ENCODE measurements around the gene CADM1.

Gene CADM1

DNA sequence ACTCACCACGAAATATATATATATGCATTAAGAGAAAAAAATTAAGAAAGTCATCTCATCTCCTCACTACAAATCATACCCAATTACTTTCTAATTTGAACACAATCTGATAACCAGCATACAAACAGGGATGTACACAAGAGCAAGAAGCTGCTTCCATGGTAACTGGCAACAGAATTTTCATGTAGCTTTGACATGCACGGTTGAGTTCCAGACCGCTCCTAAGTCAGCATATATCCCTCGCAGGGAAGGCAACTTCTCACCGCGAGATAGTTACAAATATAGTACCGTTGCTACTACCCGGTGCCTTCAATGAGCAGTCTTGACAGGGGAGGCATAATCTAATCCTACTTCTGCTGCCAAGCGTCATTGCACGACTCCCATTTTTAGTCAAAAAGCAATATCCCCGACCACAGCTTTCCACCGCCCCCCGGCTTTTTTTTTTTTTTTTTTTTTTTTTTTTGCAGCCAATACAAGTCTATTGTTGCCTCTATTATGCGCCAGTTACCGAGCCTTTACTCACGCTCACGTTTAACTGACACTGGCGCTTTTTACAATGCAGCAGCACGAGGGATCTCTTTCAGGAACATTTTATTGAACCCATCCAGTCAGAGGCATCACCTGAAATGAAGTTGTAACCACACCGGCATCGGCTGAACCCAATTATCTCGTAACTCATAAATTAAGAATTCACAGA, 2.2 kb downstream of the CADM1 start:
- TF ChIP-seq POLR2A (IDR thresholded peaks at IDR 0.05; ENCODE audit: low read depth, low read length): no peak
- DNase-seq (ENCODE audit: insufficient read length, low spot score) (no peak), FAIRE-seq (no peak)

DNA sequence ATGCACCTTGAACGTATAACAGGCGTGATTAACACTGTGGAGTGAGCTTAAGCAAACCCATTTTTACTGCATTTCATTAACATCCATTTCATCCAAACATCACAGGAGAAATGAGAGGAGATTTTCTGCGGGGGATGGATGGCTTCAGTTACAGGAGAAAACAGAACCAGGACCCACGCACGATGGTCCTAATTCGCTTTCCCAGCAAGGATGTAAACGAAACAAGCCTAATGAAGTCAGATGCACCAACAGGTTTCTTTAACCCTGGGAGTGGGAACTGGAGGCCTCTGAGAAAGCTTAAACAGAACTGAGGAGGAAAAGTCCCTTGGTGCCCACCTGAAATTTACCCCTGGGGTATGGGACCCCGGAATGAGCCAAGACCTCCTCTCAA, 2.7 kb downstream of the CADM1 start:
- FAIRE-seq (no peak), DNase-seq (ENCODE audit: insufficient read length, low spot score) (no peak)
- no peak for TF ChIP-seq POLR2A (IDR thresholded peaks at IDR 0.05; ENCODE audit: low read depth, low read length)

DNA sequence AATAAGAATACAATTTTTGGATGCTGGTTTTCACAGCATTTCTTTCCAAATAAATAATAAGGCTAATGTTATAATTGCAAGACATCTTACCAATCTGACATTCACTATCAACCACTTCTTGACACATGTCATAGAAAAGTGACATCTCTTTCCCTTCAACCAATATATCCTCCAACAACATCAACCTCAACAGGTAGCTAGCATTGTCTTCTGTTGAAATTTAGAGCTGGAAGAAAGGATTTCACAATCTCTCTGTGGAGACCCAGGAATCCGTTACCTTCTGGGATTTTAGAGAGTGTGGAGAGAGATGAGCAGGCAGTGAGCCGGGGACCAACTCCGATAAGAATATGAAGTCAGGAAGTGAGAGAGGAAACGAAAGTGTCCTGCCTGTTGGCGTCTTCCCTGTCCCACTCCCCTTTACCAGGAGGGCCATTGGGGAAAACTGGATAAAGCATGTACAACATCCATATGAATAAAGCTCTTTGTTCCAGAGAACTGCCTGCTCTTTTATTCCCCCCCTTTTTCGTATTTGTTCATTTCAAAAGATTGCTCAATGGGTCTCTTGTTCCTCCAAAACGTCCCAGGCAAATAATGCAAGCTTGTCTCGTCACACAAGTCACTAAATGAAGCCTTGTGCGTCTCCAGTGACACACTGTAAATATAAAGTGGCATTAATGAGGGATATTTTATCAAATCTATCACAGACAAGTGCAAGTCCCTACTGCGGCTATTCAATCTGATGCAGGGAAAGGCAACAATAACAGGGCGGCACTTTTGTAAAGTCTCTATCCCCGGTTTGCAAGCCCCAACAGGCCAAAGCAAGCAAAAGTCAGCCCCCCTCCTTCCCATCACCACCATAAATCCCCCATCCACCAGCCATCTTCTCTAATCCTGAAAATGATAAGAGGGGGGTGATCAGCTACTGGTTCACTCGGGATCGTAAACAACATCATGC, 3.4 kb downstream of the CADM1 start:
- FAIRE-seq: no peak
- no peak for TF ChIP-seq POLR2A (IDR thresholded peaks at IDR 0.05; ENCODE audit: low read depth, low read length)
- DNase-seq (ENCODE audit: insufficient read length, low spot score): no peak

DNA sequence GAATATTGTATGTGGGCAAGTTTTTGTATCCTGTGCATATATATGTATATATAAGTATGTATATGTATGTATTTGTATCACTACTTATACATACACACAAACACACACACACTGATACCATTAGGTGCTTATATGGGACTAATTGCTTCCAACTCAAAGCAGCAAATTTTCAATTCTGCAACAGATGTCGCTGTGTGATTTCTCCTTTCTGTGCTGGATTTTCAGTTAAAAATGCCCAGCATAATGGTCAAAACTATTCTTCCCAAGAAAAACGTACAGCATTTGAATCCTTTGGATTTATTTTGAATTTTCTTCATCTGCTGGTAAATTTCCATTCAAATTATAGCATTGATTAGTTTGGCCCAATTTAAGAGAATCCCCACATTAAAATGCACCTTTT, 4.3 kb downstream of the CADM1 start:
- TF ChIP-seq POLR2A (IDR thresholded peaks at IDR 0.05; ENCODE audit: low read depth, low read length): no peak
- FAIRE-seq (no peak), DNase-seq (ENCODE audit: insufficient read length, low spot score) (no peak)

DNA sequence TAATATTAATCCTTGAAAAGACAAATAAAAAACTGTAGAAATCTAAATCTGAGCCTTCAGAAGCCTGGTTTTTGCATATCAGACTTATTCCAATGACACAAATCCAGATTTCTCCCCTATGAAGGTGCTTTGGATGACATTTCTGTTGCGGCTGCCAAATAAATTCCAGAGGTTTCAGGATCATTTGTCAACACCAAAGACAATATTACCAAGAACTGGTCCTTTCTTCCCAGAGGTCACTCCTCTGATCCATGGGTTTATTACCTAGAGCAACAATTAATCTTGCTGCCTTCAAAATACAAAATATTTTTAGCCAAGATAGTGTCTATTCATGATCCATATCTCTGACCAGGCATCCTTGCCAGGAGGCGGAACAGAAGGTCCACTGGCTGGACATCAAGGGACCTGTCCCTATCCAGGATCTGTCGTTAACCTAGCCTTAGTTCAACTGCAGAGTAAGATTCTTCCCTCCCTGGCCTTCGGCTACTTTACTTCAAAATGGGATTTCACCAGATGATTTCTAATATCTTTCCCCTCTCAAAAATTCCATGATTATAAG, 4.9 kb downstream of the CADM1 start:
- TF ChIP-seq POLR2A (IDR thresholded peaks at IDR 0.05; ENCODE audit: low read depth, low read length): no peak
- FAIRE-seq (no peak), DNase-seq (ENCODE audit: insufficient read length, low spot score) (no peak)

DNA sequence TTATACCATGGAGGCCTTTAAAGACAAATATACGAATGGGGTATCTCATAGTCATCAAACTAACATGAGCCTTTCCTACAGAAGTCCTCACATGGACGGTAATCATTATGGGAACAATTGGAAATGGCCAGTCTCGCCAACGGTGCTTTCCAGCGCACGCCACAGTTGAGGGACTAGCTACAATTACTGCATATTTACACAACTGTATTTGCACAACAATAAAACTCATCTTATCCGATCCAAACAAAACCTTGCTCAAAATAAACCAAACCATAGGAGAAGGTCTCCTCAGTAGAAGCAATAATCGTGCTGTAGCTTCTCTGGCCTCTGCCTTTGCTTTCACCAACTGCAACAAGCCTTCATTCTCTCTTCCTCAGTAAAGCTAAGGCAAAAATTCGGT, 5.9 kb downstream of the CADM1 start:
- TF ChIP-seq POLR2A (IDR thresholded peaks at IDR 0.05; ENCODE audit: low read depth, low read length): no peak

DNA sequence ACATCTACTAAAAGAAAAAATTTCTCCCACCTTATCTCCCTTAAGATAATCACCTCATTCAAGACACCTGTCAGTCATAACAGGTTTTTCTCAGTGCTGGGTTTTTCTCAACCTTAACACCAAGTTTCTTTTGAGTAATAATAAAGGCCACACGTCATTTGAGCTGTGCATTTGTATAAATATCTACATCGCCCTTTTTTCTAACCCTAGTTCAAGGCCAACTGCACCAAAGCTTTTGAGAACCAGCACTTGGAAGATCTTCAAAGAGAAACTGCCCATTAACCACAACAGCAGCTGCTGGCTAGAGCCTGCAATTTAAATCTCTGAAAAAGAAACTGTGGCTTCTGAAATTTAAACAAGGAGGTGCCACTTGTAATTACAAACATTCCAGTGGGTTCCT, 6.9 kb downstream of the CADM1 start:
- DNase-seq (ENCODE audit: insufficient read length, low spot score) (no peak), FAIRE-seq (no peak)
- TF ChIP-seq POLR2A (IDR thresholded peaks at IDR 0.05; ENCODE audit: low read depth, low read length): no peak

More for the DNA sequence above, 5.9 kb downstream of the CADM1 start:
- DNase-seq (ENCODE audit: insufficient read length, low spot score): no peak
- no peak for FAIRE-seq

DNA sequence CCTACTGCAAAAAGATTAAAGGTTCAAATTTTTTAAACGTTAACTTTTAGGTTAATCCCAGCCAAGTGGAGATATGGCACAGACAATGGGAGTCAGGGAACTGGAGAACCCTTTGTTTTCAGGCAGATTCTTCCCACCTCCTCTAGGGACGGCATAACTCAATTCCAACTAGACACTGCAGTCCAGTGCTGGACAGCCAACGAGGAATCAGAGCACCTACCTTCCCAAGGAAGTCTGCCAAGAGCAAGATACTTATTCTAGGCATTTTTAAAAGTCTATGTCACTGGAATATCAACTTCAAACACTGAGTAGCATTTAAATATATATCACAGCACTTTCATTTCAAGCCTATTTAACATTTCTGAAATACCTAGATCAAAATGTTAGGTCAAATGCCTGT, 7.3 kb downstream of the CADM1 start:
- DNase-seq (ENCODE audit: insufficient read length, low spot score) (no peak), FAIRE-seq (no peak)
- no peak for TF ChIP-seq POLR2A (IDR thresholded peaks at IDR 0.05; ENCODE audit: low read depth, low read length)

DNA sequence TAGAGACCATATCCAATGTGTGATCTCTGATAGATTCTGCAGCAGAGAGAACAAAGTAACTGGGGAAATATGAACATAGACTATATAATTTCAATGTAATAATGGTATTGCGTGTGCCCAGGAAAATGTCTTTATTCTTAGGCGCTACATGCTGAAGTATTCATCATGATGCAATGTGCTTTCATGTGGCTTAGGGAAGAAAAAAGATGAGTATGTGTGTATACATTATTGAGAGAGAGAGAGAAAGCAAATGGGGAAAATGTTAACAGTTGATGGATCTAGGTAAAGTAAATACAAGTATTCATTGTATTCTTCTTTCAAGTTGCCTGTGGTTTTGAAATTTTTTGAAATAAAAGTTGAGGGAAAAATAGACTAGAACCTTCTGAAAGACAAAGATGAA, 10.3 kb downstream of the CADM1 start:
- no peak for FAIRE-seq
- DNase-seq (ENCODE audit: insufficient read length, low spot score): no peak
- TF ChIP-seq POLR2A (IDR thresholded peaks at IDR 0.05; ENCODE audit: low read depth, low read length): no peak

DNA sequence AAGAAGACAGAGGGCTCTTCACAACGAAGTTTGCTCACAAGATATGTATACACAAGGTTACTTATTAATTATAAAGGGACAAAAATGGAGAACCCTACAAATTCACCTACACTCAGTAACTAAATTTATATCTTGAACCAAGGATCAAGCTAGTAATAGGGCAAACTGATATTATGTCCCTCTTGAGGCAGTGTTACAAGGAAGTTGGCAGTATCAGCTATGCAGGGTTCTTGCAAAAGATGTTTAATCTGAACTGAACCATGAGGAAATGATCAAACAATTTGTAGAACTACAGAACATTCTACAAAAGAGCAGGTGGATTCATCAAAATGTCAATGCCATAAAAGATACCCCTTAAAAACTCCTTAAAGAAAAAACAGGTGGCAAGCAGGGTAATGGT, 10.7 kb downstream of the CADM1 start:
- TF ChIP-seq POLR2A (IDR thresholded peaks at IDR 0.05; ENCODE audit: low read depth, low read length): no peak
- no peak for FAIRE-seq

DNA sequence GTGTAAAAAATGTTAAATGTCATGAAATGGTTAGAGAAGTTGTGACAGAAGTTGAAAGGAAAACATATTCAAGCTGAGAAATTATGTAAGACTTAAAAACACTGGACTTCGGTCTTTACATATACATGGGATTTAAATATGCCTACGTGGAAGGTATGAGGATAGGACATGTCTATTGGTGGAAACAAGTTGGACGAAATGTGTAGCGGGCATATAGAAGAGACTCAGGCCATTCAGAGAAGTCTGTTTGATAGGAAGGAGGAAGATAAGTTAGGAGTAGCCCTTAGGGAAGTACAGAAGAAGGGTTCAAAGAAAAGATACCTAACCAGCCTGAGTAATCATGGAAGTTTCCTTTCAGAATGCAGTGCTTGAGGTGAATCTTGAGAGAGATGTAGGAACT, 14.7 kb downstream of the CADM1 start:
- DNase-seq (ENCODE audit: insufficient read length, low spot score): no peak
- FAIRE-seq: no peak

More for the DNA sequence above, 10.7 kb downstream of the CADM1 start:
- no peak for DNase-seq (ENCODE audit: insufficient read length, low spot score)

DNA sequence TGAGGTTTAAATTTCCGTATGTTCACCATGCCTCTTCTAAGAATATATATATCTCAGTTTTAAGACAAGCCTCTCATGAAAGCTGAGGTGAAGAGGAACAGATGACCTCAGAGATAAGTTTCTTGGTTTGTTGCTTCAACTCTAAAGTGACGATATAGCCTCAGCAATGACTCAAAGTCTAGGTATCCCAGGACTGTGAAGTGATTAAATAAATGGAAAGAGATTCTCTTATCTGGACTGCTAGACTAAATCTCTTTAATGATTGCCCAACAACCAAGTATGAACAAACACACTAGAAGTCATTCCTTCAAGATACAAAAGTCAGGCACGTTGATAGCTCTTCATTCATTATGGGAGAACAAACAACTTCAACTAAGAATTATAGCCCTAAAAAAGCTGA, 15.3 kb downstream of the CADM1 start:
- no peak for TF ChIP-seq POLR2A (IDR thresholded peaks at IDR 0.05; ENCODE audit: low read depth, low read length)
- FAIRE-seq: no peak
- DNase-seq (ENCODE audit: insufficient read length, low spot score): no peak

More for the DNA sequence above, 14.7 kb downstream of the CADM1 start:
- no peak for TF ChIP-seq POLR2A (IDR thresholded peaks at IDR 0.05; ENCODE audit: low read depth, low read length)

DNA sequence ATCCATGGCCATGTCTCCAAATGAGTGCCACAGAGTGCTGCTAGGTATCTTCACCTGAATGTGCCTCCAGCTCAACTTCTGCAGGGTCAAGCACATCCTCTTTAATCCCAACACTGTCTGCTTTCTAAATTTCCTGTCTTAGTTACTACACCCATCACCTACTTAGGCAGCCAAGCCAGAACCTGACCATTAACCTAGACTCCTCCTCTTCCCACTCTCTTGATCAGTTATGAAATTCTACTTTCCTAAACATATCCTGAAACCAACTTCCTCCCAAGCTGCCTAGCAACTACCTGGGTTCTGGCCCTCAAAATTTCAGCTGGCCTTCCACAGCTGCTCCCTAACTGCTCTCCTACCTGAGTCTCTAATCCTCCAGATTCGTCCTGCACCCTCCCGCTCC, 22.7 kb downstream of the CADM1 start:
- no peak for FAIRE-seq
- TF ChIP-seq POLR2A (IDR thresholded peaks at IDR 0.05; ENCODE audit: low read depth, low read length): no peak
- no peak for DNase-seq (ENCODE audit: insufficient read length, low spot score)

DNA sequence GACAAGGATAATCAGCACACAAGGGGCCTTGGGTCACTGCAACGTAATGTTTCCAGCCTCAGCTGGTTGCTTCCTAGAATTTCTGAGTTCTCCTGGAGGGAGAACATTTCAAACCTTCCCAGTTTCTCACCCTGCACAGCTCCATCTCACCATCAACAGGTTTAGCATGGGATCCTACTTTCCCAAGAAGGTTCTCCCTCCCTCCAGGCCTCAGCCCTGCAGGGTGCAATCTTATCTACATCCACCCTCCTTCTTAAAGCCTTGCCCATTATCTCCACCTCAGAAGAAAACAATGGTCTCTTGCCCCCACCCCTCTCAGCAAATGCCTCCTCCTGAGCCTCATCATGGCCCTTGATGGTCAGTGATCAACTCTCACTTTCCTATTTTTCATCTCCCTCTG, 23.6 kb downstream of the CADM1 start:
- TF ChIP-seq POLR2A (IDR thresholded peaks at IDR 0.05; ENCODE audit: low read depth, low read length): no peak
- FAIRE-seq (no peak), DNase-seq (ENCODE audit: insufficient read length, low spot score) (no peak)
